Stimulated activated CD4-positive, alpha-beta T cell treated with anti-CD3 and anti-CD28 coated beads, TNF-alpha, amount 100 ng/mL, for 48 hours (primary cell): ENCODE measurements around the gene NAIF1.
"Not testable (repeated sequence)": the region's sequence is repeated elsewhere in the genome, so short reads cannot be mapped to it uniquely, and the experiment has no call there.

ENCODE experiments used
- DNase-seq, 3 donors: peaks; one replicate each; pipeline ENCODE4 v3.0.0-alpha.2; 2020; ENCODE audit warnings: low read depth in 3 of 3

NAIF1 gene

DNA sequence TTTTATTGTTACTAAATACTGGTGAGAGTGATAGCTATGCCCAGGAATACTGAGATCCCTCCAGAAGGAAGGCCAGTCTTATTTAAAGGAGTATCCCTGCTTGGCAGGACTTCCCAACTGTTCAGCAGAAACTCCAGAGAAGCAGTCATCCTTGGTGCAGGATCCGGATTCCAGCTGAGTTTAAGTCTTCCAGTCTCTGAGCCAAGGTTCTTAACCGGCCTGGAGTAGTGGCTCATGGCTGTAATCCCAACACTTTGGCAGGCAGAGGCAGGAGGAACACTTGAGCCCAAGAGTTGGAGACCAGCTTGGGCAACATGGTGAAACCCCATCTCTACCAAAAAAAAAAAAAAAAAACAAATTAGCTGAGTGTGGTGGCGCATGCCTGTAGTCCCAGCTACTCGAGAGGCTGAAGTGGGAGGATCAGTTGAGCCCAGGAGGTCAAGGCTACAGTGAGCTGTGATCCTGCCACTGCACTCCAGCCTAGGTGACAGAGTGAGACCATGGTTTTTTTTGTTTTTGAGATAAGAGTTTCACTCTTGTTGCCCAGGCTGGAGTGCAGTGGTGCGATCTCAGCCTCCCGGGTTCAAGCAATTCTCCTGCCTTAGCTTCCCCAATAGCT lies 7.6 kb downstream of the NAIF1 start:
- no peak for DNase-seq

DNA sequence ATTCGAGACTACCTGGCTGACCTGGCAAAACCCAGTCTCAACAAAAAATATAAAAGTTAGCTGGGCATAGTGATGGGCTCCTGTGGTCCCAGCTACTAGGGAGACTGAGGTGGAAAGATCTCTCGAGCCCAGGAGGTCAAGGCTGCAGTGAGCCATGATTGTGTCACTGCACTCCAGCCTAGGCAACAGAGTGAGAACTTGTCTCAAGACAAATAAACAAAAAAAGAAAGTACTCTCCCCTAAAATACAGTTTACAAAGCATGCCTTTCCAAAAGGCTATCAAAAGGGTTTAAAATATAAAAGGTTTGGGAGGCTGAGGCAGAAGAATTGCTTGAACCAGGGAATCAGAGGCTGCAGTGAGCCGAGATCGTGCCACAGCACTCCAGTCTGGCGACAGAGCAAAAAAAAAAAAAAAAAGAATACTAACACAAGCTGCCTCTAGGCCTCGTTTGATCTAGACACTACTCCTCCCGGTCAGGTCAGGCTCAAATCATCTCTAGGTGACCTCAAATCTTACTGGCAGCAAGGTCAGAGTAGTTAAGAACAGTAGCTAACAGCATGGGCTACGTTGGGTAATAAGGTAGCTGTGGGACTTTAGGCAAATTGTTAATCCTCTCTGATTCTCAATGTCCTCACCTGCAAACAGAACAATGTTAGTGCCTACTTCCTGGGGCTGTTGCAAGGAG lies 9.3 kb downstream of the NAIF1 start:
- DNase-seq: no peak

DNA sequence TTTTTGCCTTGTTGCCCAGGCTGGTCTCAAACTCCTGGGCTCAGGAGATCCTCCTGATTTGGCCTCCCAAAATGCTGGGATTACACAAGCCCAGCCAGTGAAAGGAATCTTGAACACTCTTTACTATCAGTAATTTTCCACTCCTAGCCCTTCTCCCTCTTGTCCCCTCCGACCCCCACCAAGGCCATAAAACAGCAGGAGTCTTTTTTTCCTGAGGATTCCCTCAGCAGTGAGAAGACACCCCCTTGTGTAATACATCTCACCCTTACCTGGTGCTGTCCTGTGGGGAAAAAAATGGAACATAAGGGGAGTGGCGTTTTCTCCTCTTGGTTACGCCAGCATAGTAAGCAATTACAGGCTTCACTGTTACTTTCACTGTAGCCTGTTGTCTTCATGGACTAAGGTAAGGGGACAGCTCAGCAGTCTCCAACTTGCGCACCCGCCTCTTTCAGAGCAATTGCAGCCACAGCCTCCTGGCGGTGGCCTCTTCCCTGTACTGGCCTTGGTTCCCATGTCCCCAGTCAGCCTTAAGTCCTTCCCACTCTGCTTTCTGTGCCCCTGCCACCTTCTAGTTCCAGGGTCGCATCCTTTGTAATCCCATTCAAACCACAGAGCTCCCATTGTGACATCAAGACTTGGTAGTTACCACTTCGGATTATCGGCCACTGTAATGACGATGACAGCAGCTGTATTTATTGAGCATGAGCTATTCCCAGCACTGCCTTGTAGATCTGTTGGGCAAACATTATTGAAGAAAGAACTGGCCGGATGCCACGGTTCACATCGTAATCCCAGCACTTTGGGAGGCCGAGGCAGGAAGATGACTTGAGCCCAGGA lies 10.0 kb downstream of the NAIF1 start:
- no peak for DNase-seq

DNA sequence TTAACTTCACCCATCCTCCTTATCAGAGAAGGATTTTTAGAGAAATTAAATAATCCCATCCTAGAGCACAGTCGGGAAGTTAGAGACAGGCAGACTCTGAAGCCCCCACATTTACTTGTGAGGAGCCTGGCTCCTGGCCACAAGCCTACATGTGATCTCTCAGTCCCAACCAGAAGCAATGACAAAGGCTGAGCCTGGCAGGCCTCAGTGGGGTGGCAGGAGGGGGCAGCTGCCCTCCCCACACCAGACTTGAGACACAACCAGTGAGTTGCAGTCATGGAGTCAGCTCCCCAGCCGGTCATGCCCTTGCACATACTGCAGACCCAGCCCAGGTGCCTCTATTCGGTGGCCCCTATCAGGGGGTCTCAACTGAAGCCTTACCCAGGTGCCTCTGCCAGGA lies 11.0 kb downstream of the NAIF1 start:
- DNase-seq: no peak

DNA sequence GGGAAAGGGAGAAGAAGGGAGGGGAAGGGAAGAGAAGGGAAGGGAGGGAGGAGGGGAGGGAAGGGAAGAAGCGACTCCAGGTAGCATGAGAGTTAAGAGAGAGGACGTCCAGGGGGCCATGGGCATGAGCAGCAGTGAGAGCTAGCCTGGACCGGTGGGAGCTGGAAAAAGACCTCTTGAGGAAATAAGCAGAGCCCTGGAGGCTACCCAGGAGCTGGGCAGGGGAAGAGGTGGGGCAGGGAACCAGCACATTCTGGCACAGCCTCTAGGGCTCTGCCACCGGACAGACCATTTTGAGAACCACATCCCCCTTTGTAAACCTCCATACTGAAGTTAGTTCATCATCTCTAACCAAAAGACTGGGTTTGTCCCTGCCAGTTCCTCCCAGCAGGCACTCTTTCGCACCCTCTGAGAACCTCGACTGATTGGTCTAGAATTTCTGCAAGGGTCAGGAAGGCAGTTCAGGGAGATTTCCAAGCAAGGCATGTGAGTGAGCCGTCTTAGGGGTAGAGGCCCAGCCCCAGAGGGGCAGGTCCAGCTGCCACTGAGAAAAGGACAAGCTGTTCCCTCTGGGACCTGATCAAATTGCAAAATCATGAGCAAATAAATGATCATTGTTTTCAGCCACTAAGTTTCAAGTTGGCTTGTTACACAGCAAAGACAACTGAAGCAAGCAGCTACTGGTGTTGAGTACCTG lies 11.6 kb downstream of the NAIF1 start:
- no peak for DNase-seq

DNA sequence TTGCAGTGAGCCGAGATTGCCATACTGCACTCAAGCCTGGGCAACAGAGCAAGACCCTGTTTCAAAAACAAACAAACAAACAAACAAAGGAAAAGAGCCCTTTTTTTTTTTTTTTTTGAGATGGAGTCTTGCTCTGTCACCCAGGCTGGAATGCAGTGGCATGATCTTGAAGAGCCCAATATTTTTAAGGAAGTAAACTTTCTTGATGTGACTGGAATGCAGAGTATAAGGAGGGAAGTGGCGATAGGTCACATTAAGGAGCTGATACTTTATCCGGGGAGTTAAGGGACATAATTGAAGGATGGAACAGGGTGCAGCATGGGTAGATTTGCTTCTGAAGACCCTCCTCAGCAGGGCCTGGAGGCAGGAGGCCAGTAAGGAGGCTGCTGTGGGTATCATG lies 13.0 kb downstream of the NAIF1 start:
- DNase-seq: no peak

DNA sequence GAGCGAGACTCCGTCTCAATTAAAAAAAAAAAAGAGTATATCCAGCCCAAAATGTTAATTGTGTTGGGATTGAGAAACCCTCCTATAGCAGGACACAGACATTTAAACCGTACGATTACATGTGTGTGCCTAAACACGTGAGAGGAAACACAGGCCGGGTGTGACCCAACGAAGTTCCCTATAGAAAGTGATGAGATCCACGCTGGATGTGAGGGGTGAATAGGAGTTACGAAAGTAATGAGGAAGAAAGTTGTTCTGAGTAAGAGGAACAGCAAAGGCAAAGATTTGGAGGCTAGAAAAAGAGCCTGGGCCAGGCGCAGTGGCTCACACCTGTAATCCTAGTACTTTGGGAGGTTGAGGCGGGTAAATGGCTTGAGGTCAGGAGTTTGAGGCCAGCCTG lies 13.6 kb downstream of the NAIF1 start:
- DNase-seq: no peak

DNA sequence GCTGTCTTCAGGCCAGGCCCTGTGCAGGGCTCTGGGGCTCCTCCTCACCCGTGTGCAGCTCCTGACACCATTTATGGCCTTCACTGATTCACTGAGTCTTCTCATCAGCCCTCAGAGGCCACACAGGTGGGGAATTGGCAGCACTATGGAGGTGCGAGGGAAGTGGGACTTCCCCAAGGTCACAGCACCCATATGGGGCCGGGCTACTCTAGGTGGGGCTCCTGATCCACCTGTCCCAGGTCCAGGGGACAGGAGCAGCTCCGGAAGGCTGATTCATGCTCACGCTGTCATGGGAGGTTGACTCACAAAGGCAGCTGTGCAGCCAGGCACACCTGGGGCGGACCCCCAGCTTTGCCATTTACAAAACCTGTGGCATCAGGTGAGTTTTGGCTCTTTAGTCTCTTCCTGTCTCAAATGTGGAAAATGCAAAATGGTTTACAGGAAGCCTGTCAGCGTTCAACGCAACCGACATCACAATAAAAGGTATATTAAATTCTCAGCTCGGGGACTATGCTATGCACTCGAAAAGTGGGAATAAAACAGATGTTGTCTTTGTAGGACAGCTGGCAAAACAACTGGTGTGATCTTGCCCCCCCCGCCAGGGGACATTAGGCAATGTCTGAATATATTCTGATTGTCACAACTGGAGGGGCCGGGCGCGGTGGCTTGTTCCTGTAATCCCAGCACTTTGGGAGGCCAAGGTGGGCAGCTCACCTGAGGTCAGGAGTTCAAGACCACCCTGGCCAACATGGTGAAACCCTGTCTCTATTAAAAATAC lies 15.0 kb downstream of the NAIF1 start:
- no peak for DNase-seq

DNA sequence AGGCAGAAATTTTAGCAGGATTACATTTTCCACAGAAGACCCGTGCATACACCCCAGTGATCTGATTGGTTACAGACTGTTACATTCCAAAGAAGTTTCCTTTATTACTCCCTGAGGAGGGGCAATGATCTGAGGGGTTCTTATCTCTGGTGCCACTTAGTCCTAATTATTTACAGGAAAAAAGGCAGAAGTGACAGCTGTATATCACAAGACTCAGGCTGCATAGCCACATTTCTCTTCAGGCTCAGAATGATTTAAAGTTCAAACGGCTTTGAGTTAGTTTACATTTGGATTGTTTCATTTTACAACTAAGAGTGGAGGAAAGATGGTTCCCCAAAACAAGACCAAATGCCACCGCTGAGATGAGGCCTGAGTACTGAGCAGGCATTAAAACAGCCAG lies 17.3 kb downstream of the NAIF1 start:
- DNase-seq: no peak

DNA sequence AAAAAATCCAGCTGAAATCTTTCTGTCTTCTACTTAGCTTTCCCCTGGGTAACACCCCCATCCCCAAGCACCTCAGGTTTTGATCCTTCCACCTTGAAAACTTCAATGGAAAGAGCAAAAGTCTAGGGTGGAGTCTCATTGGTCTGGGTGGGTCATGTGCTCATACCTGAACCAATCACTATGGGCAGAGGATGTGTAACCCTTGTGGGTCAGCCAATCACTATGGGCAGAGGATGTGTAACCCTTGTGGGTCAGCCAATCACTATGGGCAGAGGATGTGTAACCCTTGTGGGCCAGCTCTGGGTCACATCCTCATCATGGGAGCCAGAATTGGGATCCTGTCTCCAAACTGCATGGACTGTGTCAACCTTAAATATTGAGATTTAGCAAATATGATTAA lies 18.5 kb downstream of the NAIF1 start:
- no peak for DNase-seq

DNA sequence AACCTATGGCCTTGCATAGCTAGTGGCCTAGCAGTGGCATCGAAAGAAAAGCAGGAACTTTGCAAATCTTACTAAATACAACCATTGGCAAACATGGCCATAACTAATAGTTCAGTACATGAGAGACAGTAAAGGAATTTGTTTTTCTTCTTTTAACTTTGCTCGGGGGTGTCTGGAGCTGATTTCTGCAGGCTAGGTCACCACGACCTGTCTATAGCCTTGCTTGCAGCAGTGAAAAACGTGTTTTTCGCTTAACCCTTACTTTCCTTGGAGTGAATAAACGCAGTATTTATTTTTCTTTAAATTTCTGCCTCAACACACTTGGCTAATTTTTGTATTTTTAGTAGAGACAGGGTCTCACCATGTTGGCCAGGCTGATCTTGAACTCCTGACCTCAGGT lies 19.9 kb downstream of the NAIF1 start:
- no peak for DNase-seq

DNA sequence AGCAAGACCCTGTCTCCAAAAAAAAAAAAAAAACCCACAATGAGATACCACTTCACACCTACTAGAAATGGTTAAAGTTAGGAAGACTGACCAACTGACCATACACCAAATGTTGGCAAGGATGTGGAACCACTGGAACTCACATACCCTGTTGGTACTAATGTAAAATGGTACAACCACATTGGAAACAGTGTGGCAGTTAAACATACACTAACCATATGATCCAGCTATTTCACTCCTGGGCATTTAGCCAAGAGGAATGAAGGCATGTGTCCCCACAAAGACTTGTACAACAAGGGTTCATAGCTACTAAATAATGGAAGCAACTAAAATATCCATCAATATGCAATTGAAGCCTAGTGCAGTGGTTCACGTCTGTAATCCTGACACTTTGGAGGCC lies 21.3 kb downstream of the NAIF1 start:
- no peak for DNase-seq

DNA sequence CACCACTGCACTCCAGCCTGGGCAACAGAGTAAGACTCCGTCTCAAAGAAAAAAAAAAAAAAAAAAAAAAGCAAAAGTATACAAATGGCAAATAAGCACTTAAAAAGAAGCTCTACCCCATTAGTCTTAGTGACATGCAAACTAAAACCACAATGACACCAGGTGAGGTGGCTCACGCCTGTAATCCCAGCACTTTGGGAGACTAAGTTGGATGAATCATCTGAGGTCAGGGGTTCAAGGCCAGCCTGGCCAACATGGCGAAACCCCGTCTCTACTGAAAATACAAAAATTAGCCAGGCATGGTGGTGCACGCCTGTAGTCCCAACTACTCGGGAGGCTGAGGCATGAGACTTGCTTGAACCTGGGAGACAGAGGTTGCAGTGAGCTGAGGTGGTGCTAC lies 21.7 kb downstream of the NAIF1 start:
- not testable (repeated sequence) for DNase-seq

DNA sequence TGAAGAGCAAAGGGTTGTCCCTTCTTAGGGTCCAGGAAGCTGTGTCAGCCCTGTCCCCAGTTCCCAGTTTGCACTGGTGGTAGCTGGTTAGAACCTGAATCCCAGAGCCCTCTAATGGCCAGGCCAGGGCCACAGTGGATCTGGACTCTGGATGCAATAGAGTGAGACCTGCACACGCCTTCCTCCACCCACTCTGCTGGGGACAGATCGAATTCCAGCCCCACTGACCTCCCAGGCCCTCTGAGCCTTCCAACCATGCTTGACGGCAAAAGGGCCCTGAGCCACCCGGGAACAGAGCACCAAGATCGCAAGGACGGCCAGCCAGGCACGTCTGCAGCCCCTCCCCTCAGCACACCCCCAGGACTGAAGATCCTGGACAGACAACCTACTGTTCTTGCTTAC lies 23.7 kb downstream of the NAIF1 start:
- no peak for DNase-seq

DNA sequence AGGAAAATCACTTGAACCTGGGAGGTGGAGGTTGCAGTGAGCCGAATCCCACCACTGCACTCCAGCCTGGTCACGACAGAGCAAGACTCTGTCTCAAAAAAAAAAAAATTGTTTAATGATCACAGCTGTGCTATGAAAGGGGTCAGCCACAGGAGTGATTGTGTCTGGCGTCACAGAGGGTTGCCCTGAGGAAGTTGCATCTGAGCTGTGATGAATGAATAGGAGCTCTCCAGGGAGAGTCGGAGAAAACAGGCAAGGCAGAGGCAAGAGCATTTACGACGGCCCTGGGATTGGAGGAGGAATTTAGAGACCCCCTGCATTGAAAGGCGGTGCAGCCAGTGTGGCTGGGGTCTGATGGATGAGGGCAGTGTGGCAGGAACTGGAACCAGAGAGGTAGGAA lies 25.1 kb downstream of the NAIF1 start:
- DNase-seq: no peak

DNA sequence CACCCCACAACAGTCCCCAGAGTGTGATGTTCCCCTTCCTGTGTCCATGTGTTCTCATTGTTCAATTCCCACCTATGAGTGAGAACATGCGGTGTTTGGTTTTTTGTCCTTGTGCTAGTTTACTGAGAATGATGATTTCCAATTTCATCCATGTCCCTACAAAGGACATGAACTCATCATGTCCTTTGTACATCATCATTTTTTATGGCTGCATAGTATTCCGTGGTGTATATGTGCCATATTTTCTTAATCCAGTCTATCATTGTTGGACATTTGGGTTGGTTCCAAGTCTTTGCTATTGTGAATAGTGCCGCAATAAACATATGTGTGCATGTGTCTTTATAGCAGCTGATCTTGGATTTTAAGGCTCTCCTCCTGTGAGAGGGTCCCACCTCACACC lies 26.3 kb downstream of the NAIF1 start:
- DNase-seq: not testable (repeated sequence)

DNA sequence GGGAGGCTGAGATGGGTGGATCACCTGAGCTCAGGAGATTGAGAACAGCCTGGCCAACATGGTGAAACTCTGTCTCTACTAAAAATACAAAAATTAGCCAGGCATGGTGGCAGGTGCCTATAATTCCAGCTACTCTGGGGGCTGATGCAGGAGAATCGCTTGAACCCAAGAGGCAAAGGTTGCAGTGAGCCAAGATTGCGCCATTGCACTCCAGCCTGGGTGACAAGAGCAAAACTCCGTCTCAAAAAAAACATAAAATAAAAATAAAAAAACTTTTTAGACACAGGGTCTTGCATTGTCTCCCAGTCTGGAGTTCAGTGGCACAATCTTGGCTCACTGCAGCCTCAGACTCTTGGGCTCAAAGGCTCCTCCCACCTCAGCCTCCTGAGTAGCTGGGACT lies 30.6 kb downstream of the NAIF1 start:
- not testable (repeated sequence) for DNase-seq

DNA sequence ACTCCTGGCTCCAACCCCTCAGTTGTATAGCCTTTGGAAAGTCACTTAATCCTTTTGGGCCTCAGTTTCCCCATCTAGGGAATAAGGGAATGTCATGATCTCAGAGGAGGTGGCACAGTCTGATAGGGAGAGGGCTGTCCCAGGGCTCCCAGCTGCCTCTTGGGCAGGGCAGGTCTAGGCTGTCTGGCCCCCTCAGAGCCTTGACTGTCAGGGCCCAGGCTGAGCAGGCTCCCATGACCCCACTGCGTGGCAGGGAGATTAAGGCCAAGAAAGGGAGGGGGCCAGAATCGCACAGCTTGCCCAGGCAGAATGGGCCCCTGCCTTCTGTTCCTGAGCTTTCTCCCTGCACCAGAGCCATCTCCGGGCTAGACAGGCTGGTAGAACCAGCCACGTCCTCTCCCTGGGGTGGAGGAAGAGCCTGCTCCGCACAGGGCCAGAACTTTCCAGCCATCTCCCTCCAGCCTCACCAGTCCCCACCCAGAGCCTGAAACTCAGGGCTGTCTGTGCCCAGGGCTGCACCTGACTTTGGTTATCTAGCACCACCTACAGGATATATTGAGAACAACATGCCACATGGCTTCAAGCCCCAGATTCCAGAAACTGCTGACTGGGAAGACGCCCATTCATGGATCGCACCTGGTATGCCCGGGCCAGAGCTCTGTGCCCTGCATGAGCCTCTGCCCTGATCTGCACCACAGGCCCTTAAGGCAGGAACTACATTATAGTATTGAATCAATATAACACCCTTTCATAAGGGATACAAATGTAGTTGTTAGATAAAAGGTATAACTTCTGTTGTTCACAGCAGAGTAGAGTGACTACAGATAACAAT lies 32.1 kb downstream of the NAIF1 start:
- DNase-seq: peak in 2 of 3 donors; percentile 37 to 53

DNA sequence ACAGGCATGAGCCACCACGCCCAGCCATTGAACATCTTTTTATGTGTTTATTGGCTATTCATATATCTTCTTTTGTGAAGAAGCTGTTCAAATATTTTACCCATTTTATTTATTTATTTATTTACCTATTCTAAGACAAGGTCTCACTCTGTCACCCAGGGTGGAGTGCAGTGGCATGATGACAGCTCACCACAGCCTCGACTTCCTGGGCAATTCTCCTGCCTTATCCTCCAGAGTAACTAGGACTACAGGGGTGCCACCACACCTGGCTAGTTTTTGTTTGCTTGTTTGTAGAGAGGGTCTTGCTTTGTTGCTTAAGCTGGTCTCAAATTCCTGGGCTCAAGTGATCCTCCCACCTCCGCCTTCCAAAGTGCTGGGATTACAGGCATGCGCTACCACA lies 33.5 kb downstream of the NAIF1 start:
- DNase-seq: no peak

DNA sequence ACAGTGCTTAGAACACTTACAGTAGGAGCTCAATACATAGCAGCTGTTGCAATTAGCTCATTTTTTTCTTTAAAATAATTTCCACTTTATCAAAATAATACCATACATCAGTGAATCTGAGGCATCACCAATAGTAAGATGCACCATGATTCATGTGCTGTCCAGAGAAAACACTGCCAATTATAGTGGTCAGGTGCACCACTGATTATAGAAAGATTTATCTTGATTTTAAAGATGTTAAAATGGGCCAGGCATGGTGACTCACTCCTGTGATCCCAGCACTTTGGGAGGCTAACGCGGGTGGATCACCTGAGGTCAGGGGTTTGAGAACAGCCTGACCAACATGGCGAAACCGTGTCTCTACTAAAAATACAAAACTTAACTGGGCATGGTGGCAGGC lies 39.4 kb downstream of the NAIF1 start:
- DNase-seq: no peak
